ENCODE data around the gene DDRGK1.

The DDRGK1 gene

DNA sequence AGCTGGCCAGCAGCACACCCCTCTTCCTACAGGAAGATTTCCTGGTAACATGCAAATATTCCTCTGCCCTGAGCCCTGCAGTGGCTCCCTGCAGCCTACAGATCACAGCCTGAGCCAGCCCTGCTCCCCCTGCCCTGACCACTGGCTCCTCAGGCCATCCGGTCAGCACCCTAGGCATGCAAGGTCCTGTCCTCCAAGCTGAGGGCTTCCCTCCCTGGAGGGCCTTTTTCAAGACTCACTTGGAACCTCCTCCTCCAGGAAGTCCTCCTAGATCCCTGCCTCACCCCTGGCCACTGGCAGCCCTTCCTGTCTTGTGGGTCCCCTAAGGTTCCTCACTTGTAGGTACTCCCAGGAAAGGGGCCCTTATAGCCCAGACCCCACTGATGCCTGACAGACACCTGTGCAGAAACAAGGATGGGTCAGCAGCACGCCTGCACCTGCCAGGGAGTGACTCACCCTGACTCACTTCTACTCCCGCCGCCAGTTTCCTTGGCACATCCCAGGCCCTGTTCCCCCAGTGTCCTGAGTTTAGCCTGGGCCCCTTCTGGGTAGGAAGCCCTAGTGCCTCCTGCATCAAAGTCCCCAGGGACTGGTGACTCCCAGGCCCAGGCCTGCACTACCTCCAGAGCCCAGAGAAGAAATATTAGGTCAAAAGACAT is 31.3 kb upstream of the DDRGK1 start:
- no peak for DNase-seq (ENCODE audit: low read depth, low spot score)

DNA sequence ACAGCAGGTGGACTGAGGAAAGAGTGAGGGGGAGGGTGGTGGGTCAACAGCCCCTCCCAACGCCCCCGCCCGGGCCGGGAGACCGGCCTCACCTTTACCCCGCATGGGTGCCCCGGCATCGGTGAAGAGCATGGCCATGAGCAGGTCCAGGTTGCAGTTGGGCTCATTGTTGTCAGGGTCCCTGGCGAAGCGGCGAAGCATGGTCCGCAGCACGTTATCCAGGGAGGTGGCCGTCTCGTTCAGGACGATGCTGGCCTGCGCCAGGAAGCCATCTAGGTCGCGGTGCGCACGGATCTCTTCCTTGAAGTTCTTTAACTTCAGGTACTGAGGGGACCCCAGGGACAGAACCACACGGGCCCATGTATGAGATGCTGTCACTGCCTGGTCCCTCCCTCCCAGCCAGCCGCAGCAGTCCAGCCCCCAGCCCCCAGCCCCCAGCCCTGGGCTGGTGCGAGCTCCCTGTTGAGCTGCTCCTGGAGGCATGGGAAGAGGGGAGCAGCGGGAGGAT is 29.6 kb upstream of the DDRGK1 start:
- no peak for DNase-seq (ENCODE audit: low read depth, low spot score)

DNA sequence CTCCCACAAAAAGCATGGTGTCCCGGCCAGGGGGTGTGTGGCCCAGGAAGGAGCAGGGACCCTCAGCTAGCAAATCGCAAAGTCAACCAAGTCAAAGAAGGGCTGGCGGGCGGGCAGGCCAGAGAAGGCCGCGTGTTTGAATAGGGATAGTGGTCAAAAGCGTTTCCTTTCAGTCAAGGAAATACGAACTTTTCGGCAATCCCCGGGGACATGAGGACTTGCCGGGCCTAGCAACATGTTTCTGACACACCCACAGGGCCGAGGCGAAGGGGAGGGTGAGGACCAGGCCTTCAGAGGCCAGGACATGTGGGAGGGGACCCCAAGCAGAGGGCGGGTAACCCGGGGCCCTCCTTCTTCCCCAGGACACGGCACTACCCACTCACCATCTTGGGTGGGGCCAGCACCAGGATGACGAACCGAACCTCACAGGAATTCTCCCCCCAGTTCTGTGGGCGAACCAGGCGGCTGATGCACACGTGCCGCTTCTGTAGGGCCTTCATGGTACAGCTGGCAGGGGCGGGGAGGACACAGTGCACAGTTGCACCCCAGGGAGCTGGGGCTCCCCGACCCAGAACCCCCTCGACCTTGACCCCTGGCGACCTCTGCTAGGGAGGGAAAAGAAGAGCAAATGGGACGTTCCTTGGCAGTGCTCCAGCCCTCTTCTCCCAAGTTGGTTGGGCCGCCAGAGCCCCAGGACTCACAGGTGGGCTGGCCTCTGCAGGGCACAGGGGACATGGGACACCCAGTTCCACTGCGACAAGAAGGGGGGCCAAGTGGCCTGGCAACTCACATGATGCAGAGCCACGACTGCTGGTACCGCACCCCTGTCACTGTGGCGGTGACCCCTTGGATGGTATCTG is 28.9 kb upstream of the DDRGK1 start:
- DNase-seq (ENCODE audit: low read depth, low spot score), result no peak

DNA sequence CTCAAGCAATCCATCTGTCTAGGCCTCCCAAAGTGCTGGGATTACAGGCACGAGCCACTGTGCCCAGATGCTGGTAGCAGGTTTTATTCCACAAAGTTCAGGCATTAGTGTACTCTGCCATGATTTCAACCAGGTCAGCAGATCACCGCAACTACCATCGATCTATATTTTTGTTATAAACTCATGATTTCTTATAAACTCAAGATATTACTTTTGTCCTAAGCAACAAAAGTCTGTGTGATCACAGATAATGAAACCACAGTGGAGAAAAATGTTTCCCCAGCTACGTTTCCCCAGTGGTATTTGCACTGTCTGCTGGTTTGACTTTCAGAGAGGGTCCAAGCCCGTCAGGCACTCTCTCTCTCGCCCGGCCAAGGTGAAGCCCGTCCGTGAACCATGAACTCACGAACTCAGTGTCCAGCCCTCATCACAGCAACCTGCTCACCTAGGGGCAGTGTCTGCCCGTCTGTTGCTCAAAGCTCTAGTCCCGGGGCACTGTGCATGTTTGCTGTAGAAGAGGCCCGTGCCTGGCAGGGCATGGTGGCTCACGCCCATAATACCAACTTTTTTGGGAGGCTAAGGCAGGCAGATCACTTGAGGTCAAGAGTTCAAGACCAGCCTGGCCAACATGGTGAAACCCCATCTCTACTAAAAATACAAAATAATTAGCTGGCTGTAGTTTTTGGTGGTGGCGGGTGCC is 27.6 kb upstream of the DDRGK1 start:
- no peak for DNase-seq (ENCODE audit: low read depth, low spot score)

DNA sequence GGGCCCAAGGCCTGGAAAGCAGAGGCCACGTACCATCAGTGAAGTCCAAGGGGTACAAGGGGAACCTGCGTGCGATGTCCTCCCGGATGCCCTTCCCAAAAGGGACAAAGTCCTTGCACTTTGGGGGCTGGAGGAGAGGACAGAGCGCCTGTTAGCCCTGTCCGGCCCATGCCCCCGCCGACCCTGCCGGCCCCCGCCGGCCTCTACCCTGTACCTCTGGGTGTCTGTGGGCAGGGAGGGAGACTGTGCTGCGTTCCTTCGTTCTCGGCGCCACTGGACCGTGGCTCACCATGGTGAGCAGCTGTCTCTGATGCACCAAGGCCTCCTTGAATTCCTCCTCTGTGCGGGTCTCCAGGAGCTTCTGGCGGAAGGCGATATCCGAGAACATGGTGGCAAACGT is 26.6 kb upstream of the DDRGK1 start:
- DNase-seq (ENCODE audit: low read depth, low spot score), result no peak

DNA sequence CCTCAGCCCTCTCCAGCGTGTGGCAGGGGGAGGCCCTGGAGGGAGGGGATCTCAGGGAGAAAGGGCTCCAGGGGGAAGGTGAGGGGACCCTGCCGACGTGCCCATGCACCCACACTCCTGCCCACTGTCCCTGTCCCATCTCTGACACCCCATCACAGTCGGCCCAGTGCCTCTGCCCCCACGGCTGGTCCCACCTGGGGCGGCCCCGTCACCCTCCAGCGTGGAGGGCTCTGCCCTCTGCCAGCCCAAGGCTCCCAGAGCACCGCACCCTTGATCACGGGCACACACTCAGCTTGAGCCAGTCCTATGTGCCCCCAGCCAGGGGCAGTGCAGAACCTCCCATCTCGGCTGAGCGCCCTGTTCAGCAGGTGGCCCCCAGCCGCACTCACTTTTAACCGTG is 25.3 kb upstream of the DDRGK1 start:
- DNase-seq (ENCODE audit: low read depth, low spot score), result no peak

DNA sequence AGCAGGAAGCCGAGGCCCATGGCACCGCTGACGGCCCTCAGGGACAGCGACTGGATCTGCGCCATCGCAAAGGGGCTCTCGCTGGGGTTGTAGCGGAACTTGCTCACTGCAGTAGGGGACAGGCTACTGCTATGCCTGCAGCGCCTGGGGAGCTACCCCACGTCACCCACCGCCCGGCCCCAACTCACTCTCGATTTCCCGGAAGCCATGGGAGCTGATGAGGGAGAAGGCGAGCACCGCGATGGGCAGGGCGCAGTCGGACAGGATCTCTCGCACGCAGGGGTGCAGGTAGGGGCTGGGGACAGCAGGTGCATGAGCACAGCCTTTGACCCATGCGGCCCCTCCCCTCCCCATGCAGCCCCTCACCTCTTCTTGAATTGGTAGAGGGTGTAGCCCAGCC is 24.7 kb upstream of the DDRGK1 start:
- DNase-seq (ENCODE audit: low read depth, low spot score), result no peak

DNA sequence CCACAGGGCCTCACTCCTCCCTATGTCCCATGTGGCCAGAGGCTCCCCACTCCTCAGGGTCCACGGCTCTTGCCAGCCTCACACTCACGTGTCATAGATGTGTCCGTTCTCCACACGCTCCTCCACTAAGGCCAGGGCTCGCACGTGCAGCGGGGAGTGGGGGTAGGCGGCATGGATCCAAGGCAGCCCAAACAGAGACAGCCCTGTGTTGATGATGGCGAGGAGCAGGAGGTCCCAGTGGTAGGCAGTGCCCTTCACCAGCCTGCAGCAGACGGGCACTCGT is 24.2 kb upstream of the DDRGK1 start:
- no peak for DNase-seq (ENCODE audit: low read depth, low spot score)

DNA sequence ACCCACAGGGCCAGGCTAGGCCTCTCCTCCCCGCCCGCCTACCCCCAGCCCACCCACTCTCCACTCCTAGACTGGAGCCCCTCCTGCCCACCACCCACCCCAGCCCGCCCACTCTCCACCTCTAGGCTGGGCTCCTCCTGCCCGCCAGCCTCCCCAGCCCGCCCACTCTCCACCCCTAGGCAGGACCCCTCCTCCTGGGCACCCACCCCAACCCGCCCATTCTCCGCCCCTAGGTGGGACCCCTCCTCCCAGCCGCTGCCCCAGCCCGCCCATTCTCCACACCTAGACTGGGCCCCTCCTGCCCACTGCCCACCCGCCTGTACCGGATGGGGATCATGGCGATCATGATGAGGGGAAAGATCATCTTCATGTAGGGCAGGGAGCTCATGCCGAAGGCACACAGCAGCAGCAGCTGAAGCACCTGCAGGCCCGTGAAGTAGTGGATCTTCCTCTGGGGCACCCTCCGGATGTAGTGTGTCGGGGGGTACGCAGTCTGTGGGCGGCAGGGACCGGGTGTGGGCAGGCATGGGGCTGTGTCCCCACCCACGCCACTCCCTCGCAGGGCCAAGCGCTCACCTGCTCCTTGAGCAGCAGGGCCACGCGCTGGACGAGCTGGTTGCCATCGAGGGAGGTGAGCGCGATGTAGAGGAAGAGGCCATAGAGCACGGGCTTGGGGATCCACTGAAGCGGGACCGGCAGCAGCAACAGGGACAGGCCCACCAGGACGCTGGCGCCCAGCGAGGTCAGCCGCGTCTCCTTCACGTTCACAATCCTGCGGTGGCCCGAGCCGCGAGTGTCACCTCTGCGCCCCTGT is 23.7 kb upstream of the DDRGK1 start:
- DNase-seq (ENCODE audit: low read depth, low spot score), result no peak

DNA sequence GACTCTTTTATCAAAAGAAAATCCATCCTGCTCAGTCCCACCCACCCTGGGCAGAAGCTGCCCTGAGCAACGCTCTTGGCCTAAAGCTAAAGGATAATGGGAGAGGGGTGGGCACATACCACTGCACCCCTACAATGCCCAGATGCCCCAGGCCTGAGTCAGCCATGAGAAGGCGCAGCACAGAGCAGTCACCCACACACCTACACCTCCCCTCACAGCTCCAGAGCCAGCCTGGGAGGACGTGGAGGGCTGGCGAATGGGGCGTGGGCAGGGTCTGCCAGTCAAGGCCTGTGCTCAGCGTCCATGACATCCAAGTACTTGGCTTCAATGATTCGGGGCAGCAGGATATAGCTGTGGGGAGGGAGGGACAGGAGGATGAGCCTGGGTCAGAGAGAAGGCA is 23.0 kb upstream of the DDRGK1 start:
- DNase-seq (ENCODE audit: low read depth, low spot score), result no peak

DNA sequence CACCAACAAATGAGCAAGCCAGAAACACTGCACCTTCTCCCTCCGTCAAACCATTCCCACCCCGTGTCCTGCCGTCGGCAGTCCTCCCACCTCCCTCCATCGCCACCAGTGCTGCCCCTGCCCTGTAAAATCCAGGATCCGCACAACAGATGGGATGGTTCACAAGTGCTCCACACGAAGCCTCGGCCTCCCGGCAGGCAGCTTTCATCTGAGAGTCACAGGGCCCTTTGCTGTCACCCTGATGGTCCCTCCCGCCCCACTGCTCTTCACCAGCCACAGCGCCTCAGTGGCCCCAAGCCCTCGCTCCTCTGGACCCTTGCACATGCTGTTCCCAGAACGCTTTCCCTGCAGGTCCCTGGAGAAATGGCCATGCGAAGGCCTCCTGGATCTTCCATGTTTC is 22.4 kb upstream of the DDRGK1 start:
- no peak for DNase-seq (ENCODE audit: low read depth, low spot score)

DNA sequence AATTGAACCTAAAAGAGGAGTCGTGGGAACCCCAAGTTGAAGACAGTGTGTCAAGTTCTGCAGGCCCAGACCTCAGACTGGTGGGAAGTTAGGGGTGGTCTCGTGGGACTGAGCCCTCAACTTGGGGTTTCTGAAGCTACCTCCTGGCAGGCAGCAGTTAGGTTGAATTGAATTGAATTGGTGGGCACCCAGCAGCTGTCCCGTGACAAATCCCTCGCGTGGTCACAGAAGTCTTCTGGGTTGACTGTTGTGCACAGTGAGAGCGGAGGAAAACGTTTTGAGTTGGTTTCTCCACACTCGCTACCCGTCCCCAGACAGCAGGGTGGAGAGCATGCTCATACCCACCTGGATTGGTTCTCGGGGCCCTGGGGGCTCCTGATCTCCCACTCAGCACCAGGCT is 21.6 kb upstream of the DDRGK1 start:
- no peak for DNase-seq (ENCODE audit: low read depth, low spot score)

DNA sequence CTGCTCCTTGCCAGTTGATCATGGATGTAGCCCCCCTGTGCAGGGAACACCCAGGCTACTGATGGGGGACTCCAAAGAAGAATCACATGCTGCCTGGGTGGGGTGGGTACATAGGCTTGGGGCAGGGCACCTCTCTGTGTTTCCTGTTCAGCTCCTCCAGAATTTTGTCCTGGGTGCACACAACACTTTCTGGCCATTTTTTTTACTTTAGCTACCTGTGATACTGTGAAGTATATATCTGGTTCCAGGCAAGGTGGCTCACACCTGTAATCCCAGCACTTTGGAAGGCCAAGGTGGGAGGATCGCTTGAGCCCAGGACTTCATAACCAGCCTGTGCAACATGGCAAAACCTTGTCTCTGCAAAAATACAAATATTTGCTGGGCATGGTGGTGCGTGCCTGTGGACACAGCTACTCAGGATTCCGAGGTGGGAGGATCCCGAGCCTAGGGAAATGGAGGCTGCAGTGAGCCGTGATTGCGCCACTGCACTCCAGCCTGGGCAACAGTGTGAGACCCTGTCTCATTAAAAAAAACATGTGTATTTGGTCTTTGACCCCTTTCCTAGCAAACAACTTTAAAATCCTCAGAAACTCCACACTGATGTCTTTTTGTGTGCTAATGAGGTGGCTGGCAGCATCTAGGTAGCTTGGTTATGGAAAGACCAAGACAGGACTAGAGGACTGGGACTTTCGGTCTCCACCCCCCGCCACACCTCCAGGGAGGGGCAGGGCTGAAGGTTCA is 20.4 kb upstream of the DDRGK1 start:
- no peak for DNase-seq (ENCODE audit: low read depth, low spot score)

DNA sequence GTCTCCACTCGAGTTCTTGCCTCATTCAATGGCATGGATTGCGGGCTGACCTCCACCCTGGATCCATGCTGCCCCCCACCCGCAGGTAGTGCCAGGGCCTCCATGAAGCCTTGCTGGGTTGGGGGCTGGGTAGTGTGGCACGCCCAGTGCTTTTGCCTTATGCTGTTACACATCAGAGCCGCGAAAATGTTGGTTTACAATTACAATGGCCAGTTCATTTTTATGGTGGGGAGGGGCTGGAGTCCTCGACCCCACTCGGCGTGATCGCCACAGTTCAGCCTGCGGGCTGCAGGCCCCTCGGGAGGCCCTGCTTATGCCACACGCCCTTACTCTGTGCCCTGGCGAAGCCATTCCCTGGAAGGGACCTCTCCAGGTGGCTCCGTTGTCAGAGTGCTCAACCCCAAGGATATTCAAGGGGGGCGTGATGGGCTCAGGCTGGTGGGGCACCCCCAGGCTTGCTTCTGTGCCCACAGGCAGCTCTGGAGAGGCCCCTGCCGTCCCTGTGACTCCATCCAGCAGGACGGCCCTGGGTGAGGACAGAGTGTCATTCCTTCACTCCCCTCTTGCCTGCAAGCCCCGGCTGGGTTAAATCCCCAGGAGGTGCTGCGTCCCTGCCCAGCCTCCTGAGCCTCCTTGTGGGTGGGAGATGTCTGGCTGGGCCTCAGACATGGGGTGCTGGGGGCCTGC is 19.7 kb upstream of the DDRGK1 start:
- DNase-seq (ENCODE audit: low read depth, low spot score), result no peak

DNA sequence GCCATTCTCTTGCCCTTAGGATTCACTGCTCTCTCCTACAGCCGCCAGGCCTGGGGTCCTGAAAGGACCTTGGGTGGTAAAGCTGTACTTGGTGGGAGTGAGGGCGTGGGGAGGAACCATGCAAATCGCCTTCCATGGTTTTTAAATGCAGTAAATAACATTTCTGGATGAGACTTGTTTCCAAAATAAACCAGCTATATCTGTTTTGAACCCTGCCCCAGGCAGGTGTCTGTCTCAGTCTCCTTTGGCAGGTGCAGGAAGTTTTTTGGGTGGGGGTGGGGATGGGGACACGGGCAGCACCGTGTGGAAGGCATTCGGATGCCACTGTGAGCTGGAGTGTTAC is 19.1 kb upstream of the DDRGK1 start:
- DNase-seq (ENCODE audit: low read depth, low spot score), result no peak

DNA sequence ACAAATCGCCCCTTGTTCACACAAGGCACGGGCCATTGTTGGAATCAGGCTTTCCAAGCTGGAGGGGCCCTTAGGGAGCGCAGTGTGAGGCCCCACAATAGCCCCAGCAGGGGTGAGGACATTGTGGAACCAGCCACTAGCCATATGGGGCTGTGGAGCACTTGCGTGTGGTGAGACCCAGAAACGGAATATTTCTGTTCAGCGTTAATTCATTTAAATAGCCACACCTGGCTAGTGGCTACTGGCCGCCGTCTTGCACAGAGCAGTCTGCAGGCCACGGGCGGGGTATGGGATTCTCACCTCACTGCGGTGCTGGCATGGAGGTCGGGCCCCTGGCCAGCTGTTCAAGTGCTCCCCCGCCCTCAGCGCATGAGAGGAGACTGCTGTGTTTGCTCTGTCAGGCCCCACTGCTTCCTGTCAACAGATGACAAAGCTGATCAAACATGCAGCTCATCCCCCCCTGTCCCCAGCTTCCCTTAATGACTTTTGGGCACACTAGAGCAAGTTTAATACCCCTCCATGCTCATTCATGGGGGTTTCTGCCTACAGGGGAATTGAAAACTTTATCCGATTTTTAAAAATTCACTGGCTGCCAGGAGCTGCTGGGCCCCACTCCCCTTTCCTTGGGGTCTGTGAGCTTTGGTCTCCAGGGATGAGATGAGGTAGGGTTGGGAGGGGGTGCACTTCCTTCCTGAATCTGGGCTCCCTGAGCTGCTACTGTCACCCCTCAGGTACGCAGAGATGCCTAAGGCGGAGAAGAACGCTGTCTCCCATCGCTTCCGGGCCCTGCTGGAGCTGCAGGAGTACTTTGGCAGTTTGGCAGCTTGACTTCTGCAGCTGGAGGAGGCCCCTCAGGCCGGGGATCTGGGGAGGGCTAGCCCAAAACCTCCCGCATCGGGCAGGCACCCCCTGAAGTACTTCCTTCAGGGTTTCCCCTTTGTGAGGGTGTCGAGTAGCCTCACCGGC is 18.4 kb upstream of the DDRGK1 start:
- no peak for DNase-seq (ENCODE audit: low read depth, low spot score)

DNA sequence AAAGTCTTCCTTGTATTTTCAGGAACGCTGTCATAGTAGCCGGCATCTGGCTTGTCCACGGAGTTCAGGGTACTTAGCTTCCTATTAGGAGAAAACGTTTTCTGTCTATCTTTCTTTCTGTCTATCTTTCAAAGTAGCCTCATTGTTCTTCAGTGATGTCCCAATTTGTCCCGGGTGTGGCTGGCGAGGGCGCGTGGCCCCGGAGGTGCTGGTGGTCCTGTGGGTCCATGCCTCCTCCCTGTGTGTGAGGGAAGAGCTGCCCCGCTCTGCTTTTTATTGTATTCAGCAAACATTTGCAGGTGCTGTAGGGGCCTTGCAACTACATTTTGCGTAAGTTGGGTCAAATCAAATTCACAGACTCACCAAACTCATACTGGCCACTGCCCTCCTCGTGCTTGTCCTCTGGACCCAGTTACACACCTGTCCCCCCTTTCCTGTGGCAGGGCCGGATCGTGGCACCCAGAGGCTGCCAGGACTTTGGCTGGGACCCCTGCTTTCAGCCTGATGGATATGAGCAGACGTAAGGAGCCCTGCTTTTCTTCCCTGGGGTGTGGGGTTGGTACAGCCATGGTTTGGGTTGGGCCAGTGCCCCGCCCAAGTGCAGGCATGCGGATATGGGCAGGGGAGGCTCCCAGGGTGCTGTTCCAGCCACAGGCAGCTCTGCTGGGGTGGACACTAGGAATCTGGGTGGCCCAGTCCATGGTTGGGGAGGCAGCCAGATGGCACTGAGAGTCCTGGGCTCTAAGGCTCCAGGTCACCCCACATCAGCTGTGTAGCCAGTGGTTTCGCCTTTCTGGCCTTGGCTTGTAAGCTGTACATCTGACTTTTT is 17.1 kb upstream of the DDRGK1 start:
- no peak for DNase-seq (ENCODE audit: low read depth, low spot score)

DNA sequence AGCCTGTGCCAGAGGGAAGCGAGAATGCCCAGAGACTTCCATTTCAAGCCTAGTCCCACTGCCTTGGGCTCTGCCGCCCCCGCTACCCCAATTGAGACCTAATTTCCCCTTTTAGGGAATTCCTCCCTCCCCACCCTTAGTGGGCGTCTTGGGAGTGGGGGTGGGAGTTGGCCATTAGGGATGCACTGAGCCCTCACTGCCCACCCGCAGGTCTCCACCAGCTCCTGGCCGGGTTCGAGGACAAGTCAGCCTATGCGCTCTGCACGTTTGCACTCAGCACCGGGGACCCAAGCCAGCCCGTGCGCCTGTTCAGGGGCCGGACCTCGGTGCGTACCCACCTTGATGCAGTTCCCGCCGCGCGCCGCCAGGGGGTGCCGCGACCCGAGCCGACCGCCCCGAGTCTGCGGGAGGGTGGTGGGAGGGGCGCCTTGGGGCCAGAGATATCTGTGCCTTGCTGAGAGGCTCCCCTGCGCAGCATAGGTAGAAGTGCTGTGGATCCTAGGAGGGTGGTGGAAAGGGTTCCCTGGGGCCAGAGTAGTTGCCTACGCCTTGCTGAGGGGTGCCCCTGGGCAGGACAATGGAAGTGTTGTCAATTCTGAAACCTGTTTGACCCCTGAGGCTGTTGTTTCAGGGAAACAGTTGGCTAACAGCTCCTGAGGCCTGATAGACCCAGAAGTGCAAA is 14.0 kb upstream of the DDRGK1 start:
- no peak for DNase-seq (ENCODE audit: low read depth, low spot score)

Measured in smooth muscle cell of the brain vasculature (primary cell).